T1000 (cell line): Measurements from ENCODE around the gene CAMK4.

Experiments
- DNase-seq: peaks from one replicate; lab custom pipeline; 2025; ENCODE audit warnings: mixed read lengths; lab: John Stamatoyannopoulos, UW

CAMK4 gene

DNA sequence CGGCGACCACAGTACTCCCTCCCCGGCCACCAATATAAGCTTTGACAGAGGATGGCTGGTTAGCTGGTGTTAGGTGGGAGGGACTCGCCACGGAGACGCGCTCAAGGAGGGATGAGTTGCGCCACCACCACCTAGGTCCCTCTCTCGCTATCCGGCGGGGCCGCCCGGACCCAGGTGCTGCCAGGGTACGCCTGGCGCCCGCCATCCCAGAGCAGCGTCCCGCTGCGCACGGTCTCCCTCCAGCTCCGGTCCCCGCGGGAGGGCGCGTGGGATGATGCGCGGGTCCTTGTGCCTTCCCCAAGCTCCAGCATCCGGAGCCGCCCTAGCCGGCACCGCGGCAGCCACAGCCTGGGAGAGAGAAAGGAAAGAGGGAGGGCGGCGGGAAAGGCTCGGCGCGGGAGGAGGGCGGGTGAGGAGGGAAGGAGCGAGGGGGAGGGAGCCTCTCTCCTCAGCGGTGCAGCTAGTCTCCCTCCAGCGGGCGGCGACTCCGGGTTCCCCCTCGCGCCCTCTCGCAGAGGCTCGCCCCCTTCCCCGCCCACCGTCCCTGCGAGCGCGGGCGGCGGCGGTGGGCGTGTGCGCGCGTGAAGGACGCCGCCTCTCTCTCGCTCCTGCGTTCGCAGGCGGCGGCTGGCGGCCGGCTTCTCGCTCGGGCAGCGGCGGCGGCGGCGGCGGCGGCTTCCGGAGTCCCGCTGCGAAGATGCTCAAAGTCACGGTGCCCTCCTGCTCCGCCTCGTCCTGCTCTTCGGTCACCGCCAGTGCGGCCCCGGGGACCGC, at the start of gene CAMK4:
CAMK4 (plus strand) TSS at position 598 of the 774 bp plus-strand sequence; CDS start at position 698, 100 bp downstream.
- DNase-seq: peak; percentile 64

DNA sequence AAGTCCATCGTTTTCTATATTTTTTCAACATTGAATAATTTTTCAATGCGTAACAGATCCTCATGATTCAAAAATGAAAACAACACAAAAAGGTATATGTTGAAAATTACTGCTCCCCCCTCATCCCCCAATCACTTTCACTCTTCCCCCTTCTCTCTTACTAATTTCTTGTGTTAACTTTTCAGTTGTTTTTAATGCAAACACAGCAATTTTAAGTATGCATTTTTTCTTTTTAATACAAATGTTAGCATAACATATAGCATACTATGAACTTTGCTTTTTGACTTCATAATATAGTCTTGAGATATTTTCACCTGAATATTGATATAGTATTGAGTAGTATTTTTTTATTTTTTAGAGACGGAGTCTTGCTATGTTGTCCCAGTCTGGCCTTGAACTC, 41.1 kb upstream of the CAMK4 start:
- no peak for DNase-seq

DNA sequence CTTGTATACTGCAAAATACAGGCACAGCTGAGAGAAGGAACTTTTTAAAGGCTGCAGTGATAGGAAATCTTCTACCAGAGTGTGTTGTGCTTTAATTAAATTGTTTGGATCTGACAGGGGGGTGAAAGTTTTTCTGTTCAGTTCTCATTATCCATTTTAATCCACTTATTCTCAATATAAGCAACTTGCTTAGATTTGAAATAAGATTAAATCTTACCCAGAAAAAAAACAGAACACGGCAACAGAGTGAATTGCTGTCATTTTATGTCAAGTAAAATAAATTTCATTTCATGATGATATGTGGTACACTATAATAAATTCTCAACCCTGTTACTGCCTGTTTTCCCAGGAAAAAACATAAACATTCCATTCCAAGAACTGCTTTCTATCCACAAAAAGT, 37.1 kb upstream of the CAMK4 start:
- DNase-seq: no peak

DNA sequence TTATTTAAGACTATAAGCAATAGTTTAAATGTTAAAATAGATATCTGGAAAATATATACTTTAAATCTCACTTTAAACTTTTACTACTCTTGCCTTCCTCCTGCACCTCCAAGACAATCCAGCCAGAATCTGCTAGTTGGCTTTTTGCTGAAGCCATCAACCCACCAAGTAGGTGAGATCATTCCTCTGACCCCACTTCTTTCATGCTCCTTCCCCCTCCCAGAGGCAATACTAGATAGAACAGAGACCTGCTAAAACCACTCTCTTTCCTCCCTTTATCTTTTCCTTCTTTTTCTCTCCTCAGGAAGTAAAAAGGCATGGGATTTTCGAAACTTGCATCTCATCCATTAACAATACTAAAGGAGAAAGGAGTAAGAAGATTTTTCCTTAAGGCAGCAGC, 30.1 kb upstream of the CAMK4 start:
- DNase-seq: no peak

DNA sequence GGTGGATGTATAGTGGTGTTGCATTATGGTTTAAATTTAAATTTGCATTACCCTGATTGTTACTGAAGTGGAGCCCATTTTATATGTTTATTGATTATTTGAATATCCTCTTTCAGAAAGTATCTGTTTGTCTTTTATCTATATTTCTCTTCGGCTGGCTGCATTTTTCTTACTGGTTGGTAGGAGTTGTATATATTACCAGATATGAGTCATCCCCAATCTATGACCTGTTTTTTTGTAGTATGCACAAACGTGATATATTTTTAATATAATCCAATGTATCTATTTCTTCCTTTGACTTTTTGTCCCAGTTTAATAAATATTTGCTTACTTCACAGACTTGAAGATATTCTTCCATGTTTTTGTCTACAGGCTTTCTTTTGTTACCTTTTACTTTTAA, 29.3 kb upstream of the CAMK4 start:
- no peak for DNase-seq

DNA sequence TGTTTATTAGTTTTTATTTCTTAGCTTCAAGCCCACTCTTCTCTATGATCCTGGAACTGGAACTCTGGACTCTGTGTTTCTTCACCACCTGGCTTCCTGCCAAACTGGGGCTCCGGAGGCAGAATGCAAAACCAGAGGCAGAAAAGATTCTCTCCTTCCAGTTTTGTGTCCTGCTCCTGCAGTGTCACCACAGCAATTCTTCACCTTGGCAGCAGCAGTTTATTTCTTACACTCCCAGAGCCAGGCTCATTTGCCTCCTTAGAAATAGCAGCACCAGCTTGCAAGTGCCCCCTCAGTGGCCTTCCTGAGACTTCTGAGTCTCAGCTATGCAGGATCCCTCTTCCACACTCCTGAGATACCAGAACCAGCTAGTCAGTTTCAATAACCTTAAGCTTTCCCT, 26.7 kb upstream of the CAMK4 start:
- DNase-seq: no peak

DNA sequence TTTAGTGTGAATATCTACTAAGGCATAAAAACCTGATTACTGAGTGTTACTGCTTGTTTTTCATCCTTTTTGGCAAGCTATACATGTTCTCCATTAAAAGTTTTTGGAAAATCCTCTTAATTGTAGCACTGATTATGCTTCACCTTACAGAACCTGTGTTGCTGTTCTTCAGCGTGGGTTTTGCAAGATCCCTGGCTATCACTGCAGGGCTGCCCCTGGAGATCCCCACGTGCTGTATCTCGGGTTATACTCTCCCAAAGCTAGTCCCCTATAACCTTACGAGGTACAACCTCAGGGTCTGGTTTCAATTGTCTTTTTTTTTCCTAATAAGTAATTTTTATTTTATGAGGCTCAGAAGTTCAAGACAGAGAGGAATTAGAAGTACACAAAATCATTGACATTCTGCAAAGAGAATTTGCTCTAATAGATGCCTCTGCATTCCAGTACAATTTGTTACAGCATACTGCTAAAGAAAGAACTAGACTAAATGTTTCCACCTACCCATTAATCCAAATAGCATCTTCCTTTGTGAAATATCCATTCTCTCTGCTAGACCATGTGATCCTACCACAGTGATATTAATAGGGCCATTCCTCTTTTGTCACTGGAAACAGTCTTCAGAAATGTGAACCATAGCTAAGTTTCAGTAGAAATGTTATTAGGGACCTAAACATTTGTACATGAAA, 25.8 kb upstream of the CAMK4 start:
- DNase-seq: no peak

DNA sequence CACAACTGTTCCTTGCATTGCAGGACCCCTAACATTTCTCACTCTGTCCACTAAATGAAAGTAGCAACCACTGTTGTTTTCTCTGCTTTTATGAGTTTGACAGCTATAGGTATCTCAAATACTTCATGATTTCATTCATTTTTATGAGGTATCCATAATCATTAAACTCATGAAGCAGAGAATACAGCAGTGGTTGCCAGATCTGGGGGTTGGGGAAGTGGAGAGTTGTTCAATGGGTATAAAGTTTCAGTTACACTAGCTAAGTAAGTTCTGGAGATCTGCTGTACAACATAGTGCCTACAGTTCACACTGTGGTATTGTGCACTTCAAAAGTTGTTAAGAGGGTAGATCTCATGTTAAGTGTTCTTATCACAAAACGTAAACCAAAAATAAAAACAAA, 23.4 kb upstream of the CAMK4 start:
- DNase-seq: no peak

DNA sequence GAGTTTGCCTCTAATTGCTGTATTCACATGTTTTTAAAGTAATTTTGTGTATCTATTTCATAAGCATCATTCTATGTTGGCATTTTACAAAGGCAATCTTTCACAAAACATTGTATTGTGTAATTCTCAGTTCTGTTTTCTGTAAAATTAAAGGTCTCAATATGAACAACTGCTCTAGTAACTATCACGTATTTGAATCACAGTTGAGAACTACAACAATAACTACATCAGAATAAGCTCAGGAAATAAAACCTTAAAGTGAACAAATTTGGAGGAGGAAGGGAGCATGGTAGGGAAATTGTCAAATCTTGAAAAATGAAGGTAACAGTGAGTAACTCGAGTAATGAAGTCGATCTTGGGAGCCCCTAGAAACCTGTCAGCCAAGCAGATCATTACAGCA, 22.5 kb upstream of the CAMK4 start:
- no peak for DNase-seq

DNA sequence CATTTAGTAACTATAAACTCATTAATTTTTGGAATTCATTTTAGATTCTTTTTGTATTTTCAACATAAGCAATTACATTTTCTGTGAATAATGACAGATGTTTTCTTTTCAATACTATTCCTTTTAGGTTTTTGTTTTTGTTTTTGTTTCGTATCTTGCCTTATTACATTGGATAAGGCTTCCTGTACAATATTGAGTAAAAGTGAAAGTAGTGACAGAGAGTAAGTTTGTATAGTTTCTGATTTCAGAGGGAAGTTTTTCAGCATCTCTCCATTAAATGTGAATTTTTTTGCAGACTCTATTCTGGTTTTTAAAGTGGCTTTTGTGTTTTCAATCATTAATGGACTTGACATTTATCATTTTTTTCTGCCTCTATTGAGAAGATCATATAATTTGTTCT, 12.8 kb upstream of the CAMK4 start:
- no peak for DNase-seq

DNA sequence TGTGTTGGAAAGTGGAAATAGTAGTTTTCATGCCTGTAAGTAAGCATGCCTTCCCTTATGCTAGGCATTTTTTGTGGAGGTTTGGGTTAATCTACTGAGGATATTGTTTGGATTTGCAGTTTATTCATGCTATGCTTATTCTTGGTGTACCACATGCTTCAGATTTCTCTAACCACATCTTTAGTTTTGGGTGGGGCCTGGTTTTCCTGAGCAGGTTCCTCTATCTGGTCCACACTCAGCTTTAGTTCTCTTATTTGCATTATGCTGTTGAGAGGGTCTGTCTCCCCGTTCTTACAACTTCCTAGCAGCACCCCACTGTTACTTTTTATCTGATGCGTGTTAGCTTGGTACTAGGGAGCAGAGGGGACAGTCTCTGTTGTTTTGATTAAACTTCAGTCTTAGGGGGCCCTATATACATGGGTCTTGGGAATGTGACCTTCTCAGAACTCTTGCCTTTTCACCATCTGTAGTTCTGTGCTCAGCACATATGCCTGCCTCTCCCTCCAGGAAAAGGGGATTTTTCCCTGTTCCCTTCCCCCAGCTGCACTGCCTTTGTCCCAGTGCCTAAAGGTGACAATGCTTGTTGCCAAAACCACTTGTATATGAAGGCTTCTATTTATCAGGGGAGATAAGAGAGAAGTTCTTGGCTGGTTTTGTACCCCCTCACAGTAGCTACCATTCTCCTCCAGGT, 10.0 kb upstream of the CAMK4 start:
- no peak for DNase-seq

DNA sequence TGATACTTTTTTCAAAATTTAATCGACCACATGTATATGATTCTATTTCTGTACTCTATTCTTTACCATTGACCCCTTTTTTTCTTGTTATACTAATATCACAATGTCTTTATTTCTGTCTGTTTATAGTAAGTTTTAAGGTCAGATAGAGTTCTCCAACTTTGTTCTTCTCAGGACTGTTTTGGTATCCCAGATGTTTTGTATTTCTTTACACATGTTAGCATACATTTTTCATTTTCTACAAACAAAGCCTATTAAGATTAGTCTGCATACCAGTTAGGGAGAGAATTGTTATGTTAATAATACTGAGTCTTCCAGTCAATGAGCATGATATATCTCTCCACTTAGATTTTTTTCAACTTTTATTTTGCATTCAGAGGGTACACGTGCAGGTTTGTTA, 8.2 kb upstream of the CAMK4 start:
- DNase-seq: no peak

DNA sequence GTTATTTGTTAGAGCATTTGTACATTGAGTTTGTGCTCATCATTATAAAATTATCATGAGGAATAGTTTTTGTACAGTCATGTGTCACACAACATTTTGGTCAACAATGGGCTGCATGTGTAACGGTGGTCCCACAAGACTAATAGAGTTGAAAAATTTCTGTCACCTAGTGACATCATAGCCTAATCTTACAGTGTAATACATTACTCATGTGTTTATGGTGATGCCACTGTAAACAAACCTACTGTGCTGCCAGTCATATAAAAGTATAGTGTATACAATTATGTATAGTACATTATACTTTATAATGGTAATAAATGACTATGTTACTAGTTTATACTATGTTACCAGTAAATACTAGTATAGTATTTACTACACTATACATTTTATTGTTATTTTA, 3.0 kb upstream of the CAMK4 start:
- no peak for DNase-seq

DNA sequence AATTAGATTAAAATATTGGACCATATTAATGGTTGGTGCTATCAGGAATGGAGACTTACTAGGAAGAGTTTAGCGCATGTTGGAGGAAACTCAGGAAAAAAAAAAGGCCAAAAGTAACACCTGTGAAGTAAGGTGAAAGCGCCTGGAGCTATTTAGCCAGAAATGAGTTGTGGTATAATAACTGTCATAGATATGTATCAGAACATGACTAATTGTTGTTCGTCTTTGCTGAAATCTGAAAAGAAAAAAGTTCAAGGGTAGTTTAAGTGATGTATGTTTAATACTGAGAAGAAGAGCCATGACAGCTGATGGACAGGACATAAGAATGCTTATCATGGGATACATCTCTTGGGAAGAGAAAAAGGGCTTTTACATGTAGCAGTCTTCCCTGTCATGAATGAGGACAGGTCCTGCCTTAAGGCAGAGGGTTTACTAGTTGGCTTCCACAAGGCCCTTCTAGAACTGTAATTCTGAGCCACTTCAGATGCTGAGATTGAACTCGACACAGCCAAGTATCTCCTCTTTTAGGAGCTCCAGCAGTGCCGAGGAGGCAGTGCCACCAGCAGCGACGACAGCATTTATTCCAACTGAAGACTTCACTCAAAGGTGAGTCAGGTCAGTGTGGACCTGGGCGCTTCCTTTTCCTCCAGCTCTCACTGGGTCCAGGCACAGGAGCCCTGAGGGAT, 940 bp upstream of the CAMK4 start:
- no peak for DNase-seq

DNA sequence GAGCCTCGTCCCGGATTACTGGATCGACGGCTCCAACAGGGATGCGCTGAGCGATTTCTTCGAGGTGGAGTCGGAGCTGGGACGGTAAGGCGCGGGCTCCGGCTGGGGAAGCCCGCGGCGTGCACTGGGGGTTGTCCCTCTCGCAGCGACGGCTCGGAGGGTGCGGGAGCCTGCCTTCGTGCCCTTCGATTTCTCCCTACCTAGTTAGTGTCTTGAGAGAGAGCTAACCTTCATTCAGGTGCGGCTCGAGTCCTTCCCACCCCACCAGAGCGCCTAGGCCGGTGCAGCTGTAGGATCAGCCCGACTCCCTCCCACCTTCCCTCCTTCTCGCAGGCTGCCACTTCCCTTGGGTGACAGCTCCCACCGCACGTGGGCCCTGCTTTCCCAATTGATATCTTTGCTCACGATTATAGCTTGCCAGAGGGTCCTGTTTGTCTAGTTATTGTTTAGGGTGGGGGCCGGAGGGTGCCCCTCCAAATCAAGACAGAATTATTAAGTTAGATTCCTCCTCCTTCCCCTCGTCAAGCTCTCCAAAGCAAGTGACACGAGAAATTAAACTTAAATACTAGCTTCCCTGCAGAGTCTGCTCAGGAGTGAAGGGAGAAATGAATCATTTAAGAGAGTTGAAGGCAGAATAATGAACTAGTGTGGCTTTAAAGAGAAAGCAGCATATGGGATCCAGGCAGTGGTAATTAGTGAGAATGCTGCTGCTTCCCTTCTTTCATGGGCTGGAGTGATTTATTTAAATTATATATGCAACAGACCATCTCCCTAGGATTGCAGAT, 569 bp downstream of the CAMK4 start:
- no peak for DNase-seq

DNA sequence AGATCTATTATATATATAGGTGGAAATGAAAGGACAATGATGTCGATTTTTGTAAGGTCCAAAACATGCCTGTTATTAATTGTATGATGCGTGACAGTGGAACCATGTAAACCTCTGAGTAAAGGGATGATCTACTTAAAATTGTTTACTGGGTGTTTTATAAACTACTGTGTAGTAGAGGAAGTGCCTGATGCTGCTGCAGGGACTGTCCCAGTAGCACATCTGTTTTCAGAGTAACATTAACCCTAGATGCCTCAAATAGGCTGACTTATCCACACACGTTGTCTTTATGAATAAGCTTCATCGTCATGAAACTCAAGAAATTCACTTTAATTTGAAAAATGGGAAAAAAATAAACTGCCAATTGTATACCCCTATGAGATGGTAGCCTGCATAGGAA, 1.7 kb downstream of the CAMK4 start:
- DNase-seq: no peak

DNA sequence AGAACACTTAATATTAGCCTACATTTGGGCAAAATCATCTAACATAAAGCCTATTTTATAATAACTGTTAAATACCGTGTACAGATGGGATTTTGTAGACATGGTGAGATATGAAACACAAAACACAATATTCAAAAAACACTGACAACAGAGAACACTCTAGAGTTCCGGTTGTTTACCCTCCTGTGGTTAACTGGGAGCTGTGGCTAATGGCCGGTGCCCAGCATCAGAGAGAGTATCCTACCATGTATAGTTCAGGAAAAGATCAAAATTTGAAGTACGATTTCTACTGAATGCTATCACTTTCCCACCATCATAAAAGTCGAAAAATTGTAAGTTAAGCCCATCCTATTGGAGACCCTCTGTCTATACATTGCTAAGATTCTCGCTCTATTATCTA, 2.4 kb downstream of the CAMK4 start:
- no peak for DNase-seq

DNA sequence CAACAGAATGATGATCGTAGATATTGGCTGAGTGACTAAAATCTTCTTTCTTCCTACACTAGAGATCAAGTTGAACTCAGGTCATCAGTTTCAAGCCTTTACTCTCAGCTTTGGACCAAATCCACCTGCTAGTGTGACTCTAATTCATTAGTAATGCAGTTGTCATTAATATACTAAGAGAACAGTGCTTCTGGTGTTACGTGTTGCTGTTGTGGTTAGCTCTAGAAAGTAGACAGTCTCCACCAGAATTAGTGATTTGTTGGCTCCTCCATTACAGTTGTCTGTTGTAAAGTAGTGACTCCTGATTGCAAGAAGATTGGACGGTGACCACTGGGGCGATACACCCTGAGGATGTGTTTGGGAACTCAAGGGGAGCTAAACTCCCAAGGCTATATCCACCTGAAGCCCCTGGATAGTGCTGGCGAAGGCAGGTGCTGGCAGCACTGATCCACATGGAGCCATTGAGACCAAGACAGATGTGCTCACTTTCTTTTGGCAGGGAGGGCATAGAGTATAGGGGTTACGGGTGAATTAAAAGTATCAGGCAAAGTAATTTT, 3.1 kb downstream of the CAMK4 start:
- DNase-seq: no peak

DNA sequence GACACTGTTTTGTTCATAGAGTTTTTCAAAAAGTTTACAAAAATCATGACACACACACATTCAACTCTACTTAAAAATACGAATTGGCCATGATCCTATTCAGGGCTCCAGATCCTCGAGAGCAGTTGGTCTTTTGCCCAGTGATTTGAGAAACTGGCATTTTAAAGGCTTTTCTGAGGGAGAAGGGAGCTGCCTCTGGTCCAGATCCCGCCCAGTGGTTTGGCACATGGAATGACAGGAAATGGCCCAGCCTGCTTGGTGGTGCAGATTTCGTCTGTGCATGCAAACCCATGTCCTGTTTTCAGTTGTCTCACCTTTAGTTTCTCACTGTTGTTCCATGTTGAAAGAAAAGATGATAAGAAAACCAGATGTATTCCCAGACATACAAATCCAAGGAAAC, 3.6 kb downstream of the CAMK4 start:
- DNase-seq: no peak

DNA sequence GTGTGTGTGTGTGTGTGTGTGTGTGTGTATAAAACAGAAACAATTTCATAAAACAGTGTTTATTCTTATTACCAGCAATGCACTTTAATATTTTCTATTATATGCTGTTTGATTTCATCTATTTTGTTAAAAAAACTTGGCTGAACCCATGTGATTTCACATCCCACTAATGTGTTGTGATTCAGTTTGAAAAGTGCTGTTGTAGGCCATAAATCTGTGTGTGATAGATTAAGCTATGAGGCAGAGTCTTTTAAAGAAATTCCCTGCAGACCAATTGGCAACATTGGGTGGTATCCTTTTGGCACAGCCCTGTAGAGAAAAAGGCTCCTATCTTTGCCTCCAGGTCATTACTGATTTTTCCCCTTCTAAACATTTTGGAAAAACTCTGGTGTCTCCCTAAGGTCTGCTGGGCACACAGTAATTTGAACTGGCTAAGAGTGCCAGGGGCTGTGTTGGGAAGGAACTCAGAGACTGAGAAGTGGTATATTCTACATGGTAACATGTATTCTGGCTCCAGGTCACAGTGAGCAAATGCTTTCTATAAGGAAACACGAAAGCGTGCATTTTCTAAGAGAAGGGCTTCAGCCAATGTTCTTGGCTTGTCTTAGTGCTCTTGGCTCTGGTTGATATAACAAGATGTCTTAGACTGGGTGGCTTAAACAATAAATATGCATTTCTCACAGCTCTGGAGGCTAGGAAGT, 4.5 kb downstream of the CAMK4 start:
- DNase-seq: no peak
